ENCODE data around the gene BSCL2.
"Not testable (repeated sequence)": the region's sequence is repeated elsewhere in the genome, so short reads cannot be mapped to it uniquely, and the experiment has no call there.

BSCL2 gene

GRCh38 chr11:62652161-62653006, 54.8 kb downstream of the BSCL2 start:
- DNase-seq, result no peak

GRCh38 chr11:62650283-62650682, 56.9 kb downstream of the BSCL2 start:
- not testable (repeated sequence) for DNase-seq

GRCh38 chr11:62649486-62649885, 57.7 kb downstream of the BSCL2 start:
- DNase-seq, result no peak

- DNase-seq, result no peak
Observed at GRCh38 chr11:62648967-62649364, 58.3 kb downstream of the BSCL2 start.

GRCh38 chr11:62648185-62648966, 58.8 kb downstream of the BSCL2 start:
- no peak for DNase-seq

GRCh38 chr11:62647609-62648005, 59.6 kb downstream of the BSCL2 start:
- DNase-seq, result no peak

- no peak for DNase-seq
Observed at GRCh38 chr11:62646825-62647608, 60.2 kb downstream of the BSCL2 start.

- DNase-seq, result peak; percentile 97
Observed at GRCh38 chr11:62645946-62646824, 61.0 kb downstream of the BSCL2 start, which contains the start of gene GANAB. Gene GANAB, minus strand, starts transcription at chr11:62646613. Its CDS starts 14 bp downstream, at chr11:62646599.

- no peak for DNase-seq
Observed at GRCh38 chr11:62645671-62645945, 61.6 kb downstream of the BSCL2 start.

GRCh38 chr11:62644220-62644619, 63.0 kb downstream of the BSCL2 start:
- no peak for DNase-seq

Data from NCI-H2171 treated with DMSO at 0.1 percent for 48 hours (cell line).